MM.1S (cell line): ENCODE data around the gene ARHGEF7.

Experiments used
- EZH2 ChIP-seq: fragments of 300-600 bp; sonication (generic); optimal IDR thresholded peaks from 2 replicates; pipeline ENCODE3; 2017; ENCODE audit warnings: low read depth, mild to moderate bottlenecking, antibody characterized with exemption, low read length, mixed read lengths
- EZH2phosphoT487 ChIP-seq: fragments of 300-600 bp; sonication (generic); IDR thresholded peaks from 2 replicates; pipeline ENCODE4 v1.6.1; 2018; ENCODE audit warnings: antibody characterized with exemption, low read length
- TF ChIP-seq, protein P1 (sequence below): fragments of 300-600 bp; sonication (generic); IDR thresholded peaks from 2 replicates; pipeline ENCODE4 v1.5.1; 2016; ENCODE audit warnings: antibody characterized with exemption, low read length, mixed read lengths

GRCh38 chr13:111232191-111232590 lies 117.1 kb downstream of the ARHGEF7 start:
- TF ChIP-seq EZH2 (no peak), EZH2phosphoT487 (no peak)
- TF ChIP-seq, protein P1, sequence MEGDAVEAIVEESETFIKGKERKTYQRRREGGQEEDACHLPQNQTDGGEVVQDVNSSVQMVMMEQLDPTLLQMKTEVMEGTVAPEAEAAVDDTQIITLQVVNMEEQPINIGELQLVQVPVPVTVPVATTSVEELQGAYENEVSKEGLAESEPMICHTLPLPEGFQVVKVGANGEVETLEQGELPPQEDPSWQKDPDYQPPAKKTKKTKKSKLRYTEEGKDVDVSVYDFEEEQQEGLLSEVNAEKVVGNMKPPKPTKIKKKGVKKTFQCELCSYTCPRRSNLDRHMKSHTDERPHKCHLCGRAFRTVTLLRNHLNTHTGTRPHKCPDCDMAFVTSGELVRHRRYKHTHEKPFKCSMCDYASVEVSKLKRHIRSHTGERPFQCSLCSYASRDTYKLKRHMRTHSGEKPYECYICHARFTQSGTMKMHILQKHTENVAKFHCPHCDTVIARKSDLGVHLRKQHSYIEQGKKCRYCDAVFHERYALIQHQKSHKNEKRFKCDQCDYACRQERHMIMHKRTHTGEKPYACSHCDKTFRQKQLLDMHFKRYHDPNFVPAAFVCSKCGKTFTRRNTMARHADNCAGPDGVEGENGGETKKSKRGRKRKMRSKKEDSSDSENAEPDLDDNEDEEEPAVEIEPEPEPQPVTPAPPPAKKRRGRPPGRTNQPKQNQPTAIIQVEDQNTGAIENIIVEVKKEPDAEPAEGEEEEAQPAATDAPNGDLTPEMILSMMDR: no peak
